ENCODE results near the gene OVCH1.

OVCH1 gene, protein sequence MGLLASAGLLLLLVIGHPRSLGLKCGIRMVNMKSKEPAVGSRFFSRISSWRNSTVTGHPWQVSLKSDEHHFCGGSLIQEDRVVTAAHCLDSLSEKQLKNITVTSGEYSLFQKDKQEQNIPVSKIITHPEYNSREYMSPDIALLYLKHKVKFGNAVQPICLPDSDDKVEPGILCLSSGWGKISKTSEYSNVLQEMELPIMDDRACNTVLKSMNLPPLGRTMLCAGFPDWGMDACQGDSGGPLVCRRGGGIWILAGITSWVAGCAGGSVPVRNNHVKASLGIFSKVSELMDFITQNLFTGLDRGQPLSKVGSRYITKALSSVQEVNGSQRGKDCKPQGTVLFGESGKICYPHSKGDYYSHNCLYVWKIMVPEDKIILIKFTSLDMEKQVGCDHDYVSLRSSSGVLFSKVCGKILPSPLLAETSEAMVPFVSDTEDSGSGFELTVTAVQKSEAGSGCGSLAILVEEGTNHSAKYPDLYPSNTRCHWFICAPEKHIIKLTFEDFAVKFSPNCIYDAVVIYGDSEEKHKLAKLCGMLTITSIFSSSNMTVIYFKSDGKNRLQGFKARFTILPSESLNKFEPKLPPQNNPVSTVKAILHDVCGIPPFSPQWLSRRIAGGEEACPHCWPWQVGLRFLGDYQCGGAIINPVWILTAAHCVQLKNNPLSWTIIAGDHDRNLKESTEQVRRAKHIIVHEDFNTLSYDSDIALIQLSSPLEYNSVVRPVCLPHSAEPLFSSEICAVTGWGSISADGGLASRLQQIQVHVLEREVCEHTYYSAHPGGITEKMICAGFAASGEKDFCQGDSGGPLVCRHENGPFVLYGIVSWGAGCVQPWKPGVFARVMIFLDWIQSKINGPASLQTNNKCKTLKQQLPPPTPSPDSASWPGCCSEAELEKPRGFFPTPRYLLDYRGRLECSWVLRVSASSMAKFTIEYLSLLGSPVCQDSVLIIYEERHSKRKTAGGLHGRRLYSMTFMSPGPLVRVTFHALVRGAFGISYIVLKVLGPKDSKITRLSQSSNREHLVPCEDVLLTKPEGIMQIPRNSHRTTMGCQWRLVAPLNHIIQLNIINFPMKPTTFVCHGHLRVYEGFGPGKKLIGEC

DNA sequence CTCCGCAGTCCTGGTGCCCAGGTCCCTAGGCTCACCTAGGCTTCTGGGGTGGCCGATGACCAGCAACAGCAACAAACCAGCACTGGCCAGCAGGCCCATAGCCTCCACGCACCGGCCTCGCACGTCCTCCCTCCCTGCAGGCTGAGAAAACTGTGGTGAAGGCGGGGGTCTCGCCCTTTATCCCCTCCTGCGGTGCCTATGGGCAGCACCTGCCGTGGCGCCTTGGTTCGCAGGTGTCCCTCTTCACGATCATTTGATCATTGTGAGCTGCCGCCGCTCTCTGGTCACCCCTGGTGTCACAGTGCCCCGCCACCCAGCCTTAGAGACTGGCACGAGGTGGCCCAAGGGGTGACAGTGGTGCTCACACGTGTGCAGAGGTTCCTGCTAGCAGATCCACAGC, at the start of gene OVCH1:
OVCH1 (minus strand) TSS at position 99 of the 400 bp plus-strand sequence; CDS start at position 99, 0 bp downstream.
- no peak within 1 kb of the TSS for H3K4me3 ChIP-seq (ENCODE audit: low read length)
- TF ChIP-seq, protein P1, sequence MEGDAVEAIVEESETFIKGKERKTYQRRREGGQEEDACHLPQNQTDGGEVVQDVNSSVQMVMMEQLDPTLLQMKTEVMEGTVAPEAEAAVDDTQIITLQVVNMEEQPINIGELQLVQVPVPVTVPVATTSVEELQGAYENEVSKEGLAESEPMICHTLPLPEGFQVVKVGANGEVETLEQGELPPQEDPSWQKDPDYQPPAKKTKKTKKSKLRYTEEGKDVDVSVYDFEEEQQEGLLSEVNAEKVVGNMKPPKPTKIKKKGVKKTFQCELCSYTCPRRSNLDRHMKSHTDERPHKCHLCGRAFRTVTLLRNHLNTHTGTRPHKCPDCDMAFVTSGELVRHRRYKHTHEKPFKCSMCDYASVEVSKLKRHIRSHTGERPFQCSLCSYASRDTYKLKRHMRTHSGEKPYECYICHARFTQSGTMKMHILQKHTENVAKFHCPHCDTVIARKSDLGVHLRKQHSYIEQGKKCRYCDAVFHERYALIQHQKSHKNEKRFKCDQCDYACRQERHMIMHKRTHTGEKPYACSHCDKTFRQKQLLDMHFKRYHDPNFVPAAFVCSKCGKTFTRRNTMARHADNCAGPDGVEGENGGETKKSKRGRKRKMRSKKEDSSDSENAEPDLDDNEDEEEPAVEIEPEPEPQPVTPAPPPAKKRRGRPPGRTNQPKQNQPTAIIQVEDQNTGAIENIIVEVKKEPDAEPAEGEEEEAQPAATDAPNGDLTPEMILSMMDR (conservative IDR thresholded peaks at IDR 0.05; ENCODE audit: low read depth, low read length), result no peak
- DNase-seq (ENCODE audit: low read depth), result no peak

- TF ChIP-seq, protein P1 (conservative IDR thresholded peaks at IDR 0.05; ENCODE audit: low read depth, low read length), result no peak
- no peak for DNase-seq (ENCODE audit: low read depth)
- no peak overlapping the region for H3K4me3 ChIP-seq (ENCODE audit: low read length)
Observed at GRCh38 chr12:29547151-29547632, 49.7 kb upstream of the OVCH1 start.

GRCh38 chr12:29546000-29546399, 48.5 kb upstream of the OVCH1 start:
- no peak for DNase-seq (ENCODE audit: low read depth)
- TF ChIP-seq, protein P1 (conservative IDR thresholded peaks at IDR 0.05; ENCODE audit: low read depth, low read length), result no peak
- no peak overlapping the region for H3K4me3 ChIP-seq (ENCODE audit: low read length)

DNA sequence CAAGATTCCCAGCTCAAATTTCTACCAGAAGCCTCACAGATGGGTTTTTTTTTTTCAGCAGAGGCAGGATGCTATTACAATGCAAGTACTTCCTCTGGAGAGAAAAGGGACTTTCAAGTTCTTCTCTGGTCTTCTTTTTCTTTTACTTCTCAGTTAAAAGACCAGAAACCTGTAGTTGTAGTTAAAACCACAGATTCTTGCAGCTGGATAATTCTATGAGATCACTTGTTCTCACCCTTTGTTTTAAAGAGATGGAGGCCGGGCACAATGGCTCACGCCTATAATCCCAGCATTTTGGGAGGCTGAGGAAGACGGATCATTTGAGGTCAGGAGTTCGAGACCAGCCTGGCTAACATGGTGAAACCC, 47.6 kb upstream of the OVCH1 start:
- no peak overlapping the region for H3K4me3 ChIP-seq (ENCODE audit: low read length)
- TF ChIP-seq, protein P1 (conservative IDR thresholded peaks at IDR 0.05; ENCODE audit: low read depth, low read length), result no peak
- no peak for DNase-seq (ENCODE audit: low read depth)

DNA sequence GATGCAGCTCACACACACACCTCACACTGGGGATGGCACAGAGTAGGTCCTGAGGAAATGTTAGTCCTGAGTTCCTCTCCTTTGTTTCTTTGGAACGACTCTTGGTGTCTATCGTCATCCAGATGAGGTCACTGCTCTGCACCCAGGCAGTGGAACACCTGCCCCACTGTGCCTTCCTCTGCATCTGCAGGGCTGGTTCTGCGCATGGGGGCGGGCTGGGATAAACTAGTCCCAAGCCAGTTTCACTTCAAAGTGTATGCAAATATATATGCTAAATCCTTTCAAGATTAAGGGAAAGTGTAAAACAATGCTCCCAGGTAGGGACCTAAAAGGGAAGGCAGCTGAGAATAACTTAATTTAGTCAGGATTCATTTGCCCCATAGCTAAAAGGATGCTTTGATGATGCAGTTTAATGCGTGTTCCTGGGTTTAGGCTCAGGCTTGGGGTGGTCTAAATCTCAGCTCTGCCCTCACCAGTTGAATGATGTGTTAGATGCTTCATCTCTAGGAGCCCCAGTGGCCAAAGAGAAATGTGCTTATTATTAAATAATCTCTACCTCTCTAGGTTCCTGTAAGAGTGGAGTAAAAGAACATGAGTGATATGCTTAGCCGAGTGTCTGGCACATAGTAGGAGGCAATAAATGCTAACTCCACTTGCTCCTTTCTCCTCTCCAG, 47.1 kb upstream of the OVCH1 start:
- DNase-seq (ENCODE audit: low read depth), result no peak
- H3K4me3 ChIP-seq (ENCODE audit: low read length), result no peak overlapping the region
- TF ChIP-seq, protein P1 (conservative IDR thresholded peaks at IDR 0.05; ENCODE audit: low read depth, low read length), result no peak

- TF ChIP-seq, protein P1 (conservative IDR thresholded peaks at IDR 0.05; ENCODE audit: low read depth, low read length), result no peak
- DNase-seq (ENCODE audit: low read depth), result no peak
- H3K4me3 ChIP-seq (ENCODE audit: low read length), result no peak overlapping the region
Observed at GRCh38 chr12:29543036-29543435, 45.5 kb upstream of the OVCH1 start.

All from retinal pigment epithelial cell (primary cell).